ENCODE results near the gene ELMO3.
A peak's percentile ranks its signal among the peaks of the same experiment; 100 is the strongest.

Gene ELMO3

GRCh38 chr16:67183284-67183626 is 15.7 kb upstream of the ELMO3 start:
- no peak for DNase-seq

- peak; percentile 89 for DNase-seq
Measured at GRCh38 chr16:67183627-67184452, 15.1 kb upstream of the ELMO3 start, which contains the start of gene MATCAP1. TSS of gene MATCAP1 (minus strand) at chr16:67183963. CDS start at chr16:67180610, 3,353 bp downstream.

GRCh38 chr16:67184453-67184994 is 14.4 kb upstream of the ELMO3 start:
- no peak for DNase-seq

GRCh38 chr16:67184995-67185650 is 13.8 kb upstream of the ELMO3 start:
- peak; percentile 51 for DNase-seq

- no peak for DNase-seq
Measured at GRCh38 chr16:67185651-67186134, 13.2 kb upstream of the ELMO3 start.

- DNase-seq, result no peak
Measured at GRCh38 chr16:67186550-67186950, 12.4 kb upstream of the ELMO3 start.

- no peak for DNase-seq
Measured at GRCh38 chr16:67187175-67187890, 11.6 kb upstream of the ELMO3 start.

- DNase-seq, result no peak
Measured at GRCh38 chr16:67188323-67188722, 10.6 kb upstream of the ELMO3 start.

GRCh38 chr16:67188798-67189197 is 10.1 kb upstream of the ELMO3 start:
- no peak for DNase-seq

- DNase-seq, result no peak
Measured at GRCh38 chr16:67190041-67190440, 8.9 kb upstream of the ELMO3 start, which contains the start of gene EXOC3L1. TSS of gene EXOC3L1 (minus strand) at chr16:67190136. CDS start at chr16:67189676, 460 bp downstream.

GRCh38 chr16:67190448-67191399 is 8.2 kb upstream of the ELMO3 start:
- no peak for DNase-seq

GRCh38 chr16:67191411-67191994 is 7.4 kb upstream of the ELMO3 start:
- no peak for DNase-seq

- peak; percentile 60 for DNase-seq
Measured at GRCh38 chr16:67191995-67192681, 6.8 kb upstream of the ELMO3 start, which contains the start of gene E2F4. TSS of gene E2F4 (plus strand) at chr16:67192155. CDS start at chr16:67192228, 73 bp downstream.

GRCh38 chr16:67192781-67193361 is 6.1 kb upstream of the ELMO3 start:
- no peak for DNase-seq

GRCh38 chr16:67193536-67193935 is 5.4 kb upstream of the ELMO3 start:
- DNase-seq, result no peak

- no peak for DNase-seq
Measured at GRCh38 chr16:67194260-67194659, 4.7 kb upstream of the ELMO3 start.

GRCh38 chr16:67195676-67196075 is 3.3 kb upstream of the ELMO3 start:
- no peak for DNase-seq

- no peak for DNase-seq
Measured at GRCh38 chr16:67196881-67197280, 2.0 kb upstream of the ELMO3 start.

GRCh38 chr16:67197704-67198103 is 1.2 kb upstream of the ELMO3 start:
- no peak for DNase-seq

GRCh38 chr16:67198238-67198734 is 645 bp upstream of the ELMO3 start:
- peak; percentile 36 for DNase-seq
